NCI-H2081 (cell line): ENCODE data around the gene FADS3.
"Not testable (repeated sequence)": the region's sequence is repeated elsewhere in the genome, so short reads cannot be mapped to it uniquely, and the experiment has no call there.

ENCODE experiments used
- DNase-seq, 2 experiments: peaks; one replicate each; lab custom pipeline; 2025; lab: John Stamatoyannopoulos, UW

Gene FADS3

GRCh38 chr11:61898247-61898582 lies 6.9 kb upstream of the FADS3 start:
- no peak for DNase-seq

- DNase-seq: peak; percentile 58 to 73
Measured at GRCh38 chr11:61897387-61898246, 6.3 kb upstream of the FADS3 start.

- DNase-seq: no peak
Measured at GRCh38 chr11:61896665-61897386, 5.5 kb upstream of the FADS3 start.

GRCh38 chr11:61895718-61896059 lies 4.3 kb upstream of the FADS3 start:
- DNase-seq: no peak

GRCh38 chr11:61895046-61895717 lies 3.8 kb upstream of the FADS3 start:
- DNase-seq: no peak

GRCh38 chr11:61893981-61894380 lies 2.6 kb upstream of the FADS3 start:
- DNase-seq: no peak

GRCh38 chr11:61892085-61892370 lies 683 bp upstream of the FADS3 start:
- DNase-seq: no peak

- DNase-seq: peak in 1 of 2 experiments; percentile 30
Measured at GRCh38 chr11:61890529-61891330, 615 bp downstream of the FADS3 start.

- no peak for DNase-seq
Measured at GRCh38 chr11:61889831-61890230, 1.5 kb downstream of the FADS3 start.

GRCh38 chr11:61888590-61888989 lies 2.8 kb downstream of the FADS3 start:
- DNase-seq: no peak

- no peak for DNase-seq
Measured at GRCh38 chr11:61887839-61888494, 3.4 kb downstream of the FADS3 start.

- DNase-seq: no peak
Measured at GRCh38 chr11:61886643-61887042, 4.7 kb downstream of the FADS3 start.

GRCh38 chr11:61885784-61886580 lies 5.4 kb downstream of the FADS3 start:
- no peak for DNase-seq

GRCh38 chr11:61885166-61885778 lies 6.1 kb downstream of the FADS3 start:
- no peak for DNase-seq

GRCh38 chr11:61883947-61884346 lies 7.4 kb downstream of the FADS3 start:
- no peak for DNase-seq

- no peak for DNase-seq
Measured at GRCh38 chr11:61883327-61883726, 8.0 kb downstream of the FADS3 start.

- DNase-seq: no peak
Measured at GRCh38 chr11:61882879-61883278, 8.5 kb downstream of the FADS3 start.

- not testable (repeated sequence) for DNase-seq
Measured at GRCh38 chr11:61882267-61882666, 9.1 kb downstream of the FADS3 start.

- no peak for DNase-seq
Measured at GRCh38 chr11:61881397-61881796, 9.9 kb downstream of the FADS3 start.

- no peak for DNase-seq
Measured at GRCh38 chr11:61880454-61880853, 10.9 kb downstream of the FADS3 start.

- DNase-seq: no peak
Measured at GRCh38 chr11:61880031-61880430, 11.3 kb downstream of the FADS3 start.
